Gastrocnemius medialis (tissue), 4 donors: ENCODE measurements around the gene TP73.

Experiments
- CTCF ChIP-seq, 5 experiments: fragments of 450-650 bp in 3 of 5; fragments of 200-600 bp in 2 of 5; sonication (generic) in 2 of 5; IDR thresholded peaks in 4 of 5; conservative IDR thresholded peaks in 1 of 5; 1 replicate in 4 of 5; 2 replicates in 1 of 5; pipeline ENCODE4 v1.5.1; 2016 to 2019; ENCODE audit warnings: antibody characterized with exemption in 5 of 5, mild to moderate bottlenecking in 3 of 5, moderate library complexity in 3 of 5
- POLR2A ChIP-seq, 2 donors: fragments of 450-650 bp; IDR thresholded peaks; one replicate each; pipeline ENCODE4 v1.6.1; 2017; ENCODE audit warnings: antibody characterized with exemption in 2 of 2, mild to moderate bottlenecking in 2 of 2, moderate library complexity in 2 of 2

DNA sequence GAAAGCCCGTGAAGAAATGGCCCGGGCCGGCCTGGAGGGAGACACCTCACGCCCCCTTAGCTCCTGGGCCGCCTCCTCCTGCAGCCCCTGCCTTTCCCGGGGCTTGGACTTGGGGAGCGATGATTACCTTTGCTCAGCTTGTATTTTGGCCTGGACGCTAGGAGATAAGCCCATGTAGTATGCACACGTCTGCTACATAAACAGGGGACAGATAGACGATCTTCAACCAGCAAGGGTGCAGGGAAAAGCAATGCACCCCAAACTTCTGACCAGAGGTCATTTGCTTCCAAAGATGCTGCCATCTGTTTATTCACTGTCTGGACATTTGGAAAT is 936 bp downstream of the TP73 start:
- no peak for TF ChIP-seq CTCF (IDR thresholded peaks at IDR 0.05 in 4 of 5, conservative IDR thresholded peaks at IDR 0.05 in 1 of 5)
- no peak for TF ChIP-seq POLR2A (IDR thresholded peaks at IDR 0.05)
